Measurements from ENCODE around the gene DNAJC18. TPM values are rescaled to one million over a fixed set of nuclear protein-coding genes. Genes with fewer than 3 reads are reported as not detected.
A peak's percentile ranks its signal among the peaks of the same experiment; 100 is the strongest.
"Not testable (repeated sequence)": the region's sequence is repeated elsewhere in the genome, so short reads cannot be mapped to it uniquely, and the experiment has no call there.

DNAJC18 gene
- total RNA-seq, 2 donors from 2014 or later: 6.9 to 16.7 TPM

GRCh38 chr5:139410993-139411828 lies 28.1 kb downstream of the DNAJC18 start:
- H3K27me3 ChIP-seq (replicated peaks; ENCODE audit: insufficient read depth): no peaks in the 10 kb centered on the region
- DNase-seq (ENCODE audit: low spot score) (no peak), ATAC-seq (ENCODE audit: insufficient number of reproducible peaks, low FRiP score, low read depth) (no peak)
- peak overlapping the region; percentile 77 to 85 for H3K27ac ChIP-seq
- peaks cover 21 to 43% of the 10 kb centered on the region in 2 donors for H3K4me1 ChIP-seq (ENCODE audit: control insufficient read depth in 1 of 2, low read depth in 2 of 2)
- TF ChIP-seq CTCF (IDR thresholded peaks at IDR 0.05): no peak
- no peak overlapping the region for H3K4me3 ChIP-seq
- H3K36me3 ChIP-seq: no peaks in the 10 kb centered on the region
- no peaks in the 10 kb centered on the region for H3K9me3 ChIP-seq

- H3K27ac ChIP-seq: peak overlapping the region; percentile 77 to 85
Measured at GRCh38 chr5:139410121-139410992, 29.0 kb downstream of the DNAJC18 start.

DNA sequence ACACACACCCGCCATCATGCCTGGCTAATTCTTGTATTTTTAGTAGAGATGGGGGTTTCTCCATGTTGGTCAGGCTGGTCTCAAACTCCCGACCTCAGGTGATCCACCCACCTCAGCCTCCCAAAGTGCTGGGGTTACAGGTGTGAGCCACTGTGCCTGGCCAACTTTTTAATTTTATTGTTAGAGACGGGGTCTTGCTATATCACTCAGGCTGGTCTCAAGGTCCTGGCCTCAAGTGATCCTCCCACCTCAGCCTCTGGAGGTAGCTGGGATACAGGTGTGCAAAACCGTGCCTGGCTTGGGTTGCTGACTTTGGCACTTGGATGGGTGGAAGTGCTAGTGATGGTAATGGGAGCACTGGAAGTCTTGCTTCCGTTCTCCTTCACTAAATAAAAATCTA lies 30.2 kb downstream of the DNAJC18 start:
- H3K36me3 ChIP-seq; H3K27ac ChIP-seq; H3K4me3 ChIP-seq; DNase-seq (ENCODE audit: low spot score); ATAC-seq (ENCODE audit: insufficient number of reproducible peaks, low FRiP score, low read depth); H3K9me3 ChIP-seq; H3K27me3 ChIP-seq (replicated peaks; ENCODE audit: insufficient read depth): not testable (repeated sequence)
- H3K4me1 ChIP-seq (ENCODE audit: control insufficient read depth in 1 of 2, low read depth in 2 of 2): peaks cover 13 to 28% of the 10 kb centered on the region in 2 donors

More at GRCh38 chr5:139410121-139410992, 29.0 kb downstream of the DNAJC18 start:
- Histone ChIP-seq H3K9me3 (no peaks in the 10 kb centered on the region), H3K36me3 (no peaks in the 10 kb centered on the region), H3K4me3 (no peak overlapping the region), H3K27me3 (replicated peaks; ENCODE audit: insufficient read depth) (no peaks in the 10 kb centered on the region), H3K4me1 (ENCODE audit: control insufficient read depth in 1 of 2, low read depth in 2 of 2) (peaks cover 14 to 34% of the 10 kb centered on the region in 2 donors)
- DNase-seq (ENCODE audit: low spot score) (no peak), ATAC-seq (ENCODE audit: insufficient number of reproducible peaks, low FRiP score, low read depth) (no peak)
- TF ChIP-seq CTCF (IDR thresholded peaks at IDR 0.05): no peak

DNA sequence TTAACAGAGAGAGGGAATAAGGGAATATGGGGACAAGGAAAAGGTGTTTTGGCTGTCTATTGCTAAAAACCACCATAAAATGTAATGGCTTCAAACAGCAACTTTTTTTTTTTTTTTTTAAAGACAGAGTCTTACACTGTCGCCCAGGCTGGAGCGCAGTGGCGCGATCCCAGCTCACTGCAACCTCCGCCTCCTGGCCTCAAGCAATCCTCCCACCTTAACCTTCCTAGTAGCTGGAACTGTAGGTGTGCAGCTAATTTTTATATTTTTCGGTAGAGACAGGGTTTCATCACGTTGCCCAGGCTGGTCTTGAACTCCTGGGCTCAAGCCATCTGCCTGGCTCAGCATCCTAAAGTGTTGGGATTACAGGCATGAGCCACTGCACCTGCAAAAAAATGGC lies 31.1 kb downstream of the DNAJC18 start:
- Histone ChIP-seq H3K27me3 (replicated peaks; ENCODE audit: insufficient read depth) (no peaks in the 10 kb centered on the region), H3K4me3 (no peak overlapping the region), H3K27ac (no peak overlapping the region), H3K36me3 (no peaks in the 10 kb centered on the region), H3K9me3 (no peaks in the 10 kb centered on the region), H3K4me1 (ENCODE audit: control insufficient read depth in 1 of 2, low read depth in 2 of 2) (peaks cover 13 to 30% of the 10 kb centered on the region in 2 donors)
- DNase-seq (ENCODE audit: low spot score): no peak
- ATAC-seq (ENCODE audit: insufficient number of reproducible peaks, low FRiP score, low read depth): no peak
- no peak for TF ChIP-seq CTCF (IDR thresholded peaks at IDR 0.05)

DNA sequence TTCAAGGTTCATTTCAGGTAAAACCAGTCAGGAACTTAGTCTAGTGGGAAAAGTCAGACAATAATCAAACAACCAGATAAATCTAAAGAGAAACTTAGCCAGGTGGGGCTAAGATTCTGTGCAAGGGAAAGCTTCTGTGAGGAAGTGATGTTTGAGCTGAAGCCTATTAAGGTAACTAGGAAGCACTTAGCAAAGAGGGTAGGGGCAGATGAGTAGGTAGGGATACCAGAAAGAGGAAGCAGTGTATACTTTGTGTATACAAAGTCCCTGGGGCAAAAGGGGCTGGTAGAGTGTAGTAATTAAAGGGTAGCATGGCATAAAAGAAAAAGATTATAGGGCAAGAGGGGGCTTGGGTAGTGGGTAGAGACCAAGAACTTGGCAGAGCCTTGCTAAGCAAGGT lies 31.8 kb downstream of the DNAJC18 start:
- Histone ChIP-seq H3K4me1 (ENCODE audit: control insufficient read depth in 1 of 2, low read depth in 2 of 2) (peaks cover 13 to 36% of the 10 kb centered on the region in 2 donors), H3K4me3 (no peak overlapping the region), H3K27me3 (replicated peaks; ENCODE audit: insufficient read depth) (no peaks in the 10 kb centered on the region), H3K36me3 (no peaks in the 10 kb centered on the region), H3K27ac (no peak overlapping the region), H3K9me3 (no peaks in the 10 kb centered on the region)
- DNase-seq (ENCODE audit: low spot score): no peak
- TF ChIP-seq CTCF (IDR thresholded peaks at IDR 0.05): no peak
- no peak for ATAC-seq (ENCODE audit: insufficient number of reproducible peaks, low FRiP score, low read depth)
